Keratinocyte (primary cell): Measurements from ENCODE around the gene CD247. TPM values are rescaled to one million over a fixed set of nuclear protein-coding genes. Genes with fewer than 3 reads are reported as not detected.

Experiments
- DNase-seq: peaks from one replicate; pipeline ENCODE4 v3.0.0-alpha.2; 2011; ENCODE audit warnings: low read depth, missing footprints, low spot score
- FAIRE-seq: peaks from 2 replicates; lab custom pipeline; 2011; peaks lifted over from hg19 to GRCh38; lab: Jason Lieb, UNC
- H2AFZ ChIP-seq: 2 replicates; pipeline ENCODE4 v1.6.0; 2012; ENCODE audit warnings: low read length, control low read depth, inconsistent platforms; ENCODE audit not compliant: control insufficient read depth
- H3K27ac ChIP-seq: 2 replicates; pipeline ENCODE4 v1.5.1; 2011; ENCODE audit warnings: low read length; ENCODE audit not compliant: control insufficient read depth, insufficient read depth
- H3K27me3 ChIP-seq: 3 replicates; pipeline ENCODE4 v1.6.0; 2011; ENCODE audit warnings: low read length; ENCODE audit not compliant: control insufficient read depth, insufficient read depth; ENCODE audit errors: extremely low read depth
- H3K36me3 ChIP-seq, 2 experiments: 2 replicates in 1 of 2; 3 replicates in 1 of 2; pipeline ENCODE4 v1.5.1; 2011; ENCODE audit warnings: low read length in 2 of 2, mild to moderate bottlenecking in 1 of 2; ENCODE audit not compliant: control insufficient read depth in 2 of 2, insufficient read depth in 2 of 2; ENCODE audit errors: extremely low read depth in 1 of 2
- H3K4me1 ChIP-seq: 3 replicates; pipeline ENCODE4 v1.5.1; 2011; ENCODE audit warnings: low read length; ENCODE audit not compliant: control insufficient read depth, insufficient read depth; ENCODE audit errors: extremely low read depth
- H3K4me2 ChIP-seq: 3 replicates; pipeline ENCODE4 v1.6.0; 2011; ENCODE audit warnings: low read depth, low read length; ENCODE audit not compliant: control insufficient read depth, insufficient read depth; ENCODE audit errors: extremely low read depth
- H3K4me3 ChIP-seq, 3 experiments: fragments of 200-600 bp in 1 of 3; sonication (generic) in 1 of 3; 2 replicates in 2 of 3; 3 replicates in 1 of 3; pipeline ENCODE4 v1.5.1; 2011 to 2016; ENCODE audit warnings: low read length in 3 of 3, mild to moderate bottlenecking in 3 of 3, control low read depth in 2 of 3, inconsistent platforms in 1 of 3, low read depth in 1 of 3, mixed read lengths in 1 of 3, mixed run types in 1 of 3, moderate library complexity in 1 of 3; ENCODE audit not compliant: control insufficient read depth in 2 of 3, insufficient read depth in 2 of 3; ENCODE audit errors: extremely low read depth in 1 of 3
- H3K79me2 ChIP-seq: 2 replicates; pipeline ENCODE4 v1.6.0; 2012; ENCODE audit warnings: low read length; ENCODE audit not compliant: control insufficient read depth, insufficient read depth
- H3K9ac ChIP-seq: 3 replicates; pipeline ENCODE4 v1.6.0; 2011; ENCODE audit warnings: low read length; ENCODE audit not compliant: control insufficient read depth, insufficient read depth; ENCODE audit errors: extremely low read depth
- H3K9me1 ChIP-seq: 3 replicates; pipeline ENCODE4 v1.6.0; 2011; ENCODE audit warnings: low read length; ENCODE audit not compliant: control insufficient read depth, insufficient read depth; ENCODE audit errors: extremely low read depth
- H3K9me3 ChIP-seq: 2 replicates; pipeline ENCODE4 v1.5.1; 2012; ENCODE audit warnings: low read depth, low read length; ENCODE audit not compliant: control insufficient read depth
- H4K20me1 ChIP-seq: 3 replicates; pipeline ENCODE4 v1.6.0; 2011; ENCODE audit warnings: low read length; ENCODE audit not compliant: control insufficient read depth, insufficient read depth; ENCODE audit errors: extremely low read depth
- CTCF ChIP-seq, 3 experiments: IDR thresholded peaks in 1 of 3; conservative IDR thresholded peaks in 1 of 3; optimal IDR thresholded peaks in 1 of 3; 2 replicates in 2 of 3; 3 replicates in 1 of 3; pipeline versions ENCODE3 to v1.5.1; 2011; ENCODE audit warnings: low read length in 3 of 3, mild to moderate bottlenecking in 3 of 3, moderate library complexity in 2 of 3, control low read depth in 1 of 3, inconsistent platforms in 1 of 3; ENCODE audit not compliant: insufficient read depth in 2 of 3; ENCODE audit errors: extremely low read depth in 1 of 3
- EZH2 ChIP-seq: IDR thresholded peaks from one replicate; pipeline ENCODE4 v1.6.1; 2012; ENCODE audit warnings: inconsistent platforms, mild to moderate bottlenecking, low read length, moderate library complexity
- dilution Hi-C: fragments of 300-500 bp; cut with MboI; formaldehyde crosslinking; loops from one replicate; pipeline ENCODE4 v1.7.0; 2020; ENCODE audit warnings: low sequenced_read_pairs; ENCODE audit not compliant: extremely low pct_ligation_motif_present
- polyA plus RNA-seq, 5 experiments: library from polyadenylated mRNA; depleted of rRNA in 3 of 5; stranded (reverse) in 3 of 5; stranded (forward) in 1 of 5; unstranded in 1 of 5; fragments of >200 nt; gene quantifications; 1 replicate in 1 of 5; 2 replicates in 3 of 5; 3 replicates in 1 of 5; pipeline versions ENCODE4 v1.2.1 to v1.2.3, GENCODE V29; 2011 to 2012; ENCODE audit warnings: missing spikeins in 2 of 5, low read depth in 1 of 5, low replicate concordance in 1 of 5

The CD247 gene
- polyA plus RNA-seq, 1 donor (not counting 4 experiments of a cell fraction or from before 2014, with no cell fraction given) = not detected

- H3K9me1 ChIP-seq = no peaks in the 10 kb centered on the region
- H3K4me2 ChIP-seq = no peak overlapping the region
- H3K4me3 ChIP-seq = no peak overlapping the region
- no peaks in the 10 kb centered on the region for H4K20me1 ChIP-seq
- dilution Hi-C loops = no loop called here
- H3K9ac ChIP-seq = no peak overlapping the region
- H3K27ac ChIP-seq = no peak overlapping the region
- FAIRE-seq (no peak), DNase-seq (no peak)
- no peak overlapping the region for H2AFZ ChIP-seq
- H3K4me1 ChIP-seq = peaks cover 12% of the 10 kb centered on the region
- no peaks in the 10 kb centered on the region for H3K36me3 ChIP-seq
- no peaks in the 10 kb centered on the region for H3K9me3 ChIP-seq
- no peaks in the 10 kb centered on the region for H3K79me2 ChIP-seq
- TF ChIP-seq EZH2 (no peak), CTCF (optimal IDR thresholded peaks at IDR 0.05 in 1 of 3, IDR thresholded peaks at IDR 0.05 in 1 of 3, conservative IDR thresholded peaks at IDR 0.05 in 1 of 3; ENCODE audit: extremely low read depth in 1 of 3, insufficient read depth in 2 of 3, low read length in 3 of 3) (no peak)
- H3K27me3 ChIP-seq = no peaks in the 10 kb centered on the region
Measured at GRCh38 chr1:167546935-167547334, 28.6 kb upstream of the CD247 start.

GRCh38 chr1:167545349-167545748 lies 27.0 kb upstream of the CD247 start:
- Histone ChIP-seq H3K27ac (peak overlapping the region; percentile 31), H3K4me2 (no peak overlapping the region), H3K79me2 (no peaks in the 10 kb centered on the region), H4K20me1 (no peaks in the 10 kb centered on the region), H3K9me1 (no peaks in the 10 kb centered on the region), H3K4me1 (peaks cover 12% of the 10 kb centered on the region), H2AFZ (no peak overlapping the region), H3K36me3 (peaks cover 0 to 4% of the 10 kb centered on the region in 2 experiments), H3K27me3 (no peaks in the 10 kb centered on the region), H3K9me3 (no peaks in the 10 kb centered on the region), H3K4me3 (no peak overlapping the region), H3K9ac (no peak overlapping the region)
- DNase-seq = no peak
- FAIRE-seq = no peak
- TF ChIP-seq CTCF (optimal IDR thresholded peaks at IDR 0.05 in 1 of 3, IDR thresholded peaks at IDR 0.05 in 1 of 3, conservative IDR thresholded peaks at IDR 0.05 in 1 of 3; ENCODE audit: extremely low read depth in 1 of 3, insufficient read depth in 2 of 3, low read length in 3 of 3) = no peak
- TF ChIP-seq EZH2 = no peak
- dilution Hi-C loops = no loop called here
